Activated CD4-positive, alpha-beta memory T cell treated with anti-CD3 and anti-CD28 coated beads for 36 hours (primary cell): ENCODE results near the gene DRD2. TPM values are rescaled to one million over a fixed set of nuclear protein-coding genes. Genes with fewer than 3 reads are reported as not detected.

Experiments used
- CTCF ChIA-PET: fragments of 350-600 bp; sonication (Branson Sonifier 250); formaldehyde crosslinking; loops from one replicate; lab custom pipeline; 2021; ENCODE audit warnings: antibody characterized with exemption, inconsistent platforms; lab: Charles Lee
- POLR2A ChIA-PET: fragments of 350-600 bp; sonication (Branson Sonifier 250); formaldehyde crosslinking; loops from one replicate; lab custom pipeline; 2021; ENCODE audit warnings: antibody characterized with exemption; lab: Charles Lee
- DNase-seq: peaks from one replicate; pipeline ENCODE4 v3.0.0-alpha.2; 2020
- H3K27ac Mint-ChIP-seq: one replicate; pipeline ENCODE4 v1.8.0; 2021; ENCODE audit warnings: mixed read lengths
- H3K27me3 Mint-ChIP-seq: one replicate; pipeline ENCODE4 v1.8.0; 2021; ENCODE audit warnings: mixed read lengths
- H3K36me3 Mint-ChIP-seq: one replicate; pipeline ENCODE4 v1.8.0; 2021; ENCODE audit warnings: mixed read lengths
- H3K4me1 Mint-ChIP-seq: one replicate; pipeline ENCODE4 v1.8.0; 2021; ENCODE audit warnings: low read depth, mixed read lengths
- H3K4me3 Mint-ChIP-seq: one replicate; pipeline ENCODE4 v1.8.0; 2021; ENCODE audit warnings: mild to moderate bottlenecking, mixed read lengths
- H3K9me3 Mint-ChIP-seq: one replicate; pipeline ENCODE4 v1.8.0; 2021; ENCODE audit warnings: mixed read lengths
- intact Hi-C: fragments of 100-400 bp; cut with micrococcal nuclease; formaldehyde crosslinking; loops from one replicate; pipeline ENCODE4 v1.15.1; 2023
- microRNA-seq: library from miRNA; unstranded; fragments of <30 nt; microRNA quantifications from one replicate; pipeline ENCODE4 v1.2.0, GENCODE V29; 2022; ENCODE audit warnings: borderline number of aligned reads, borderline microRNAs expressed, borderline replicate concordance
- total RNA-seq, 2 experiments: library from RNA; stranded (reverse); gene quantifications; one replicate each; pipeline ENCODE4 v1.2.3, GENCODE V29; 2021

Gene DRD2
- total RNA-seq, 2 experiments from 2014 or later: not detected

GRCh38 chr11:113373306-113373705 lies 101.9 kb downstream of the DRD2 start:
- H3K27ac Mint-ChIP-seq: no peak overlapping the region
- H3K4me3 Mint-ChIP-seq: no peak overlapping the region
- no peaks in the 10 kb centered on the region for H3K9me3 Mint-ChIP-seq
- no peaks in the 10 kb centered on the region for H3K4me1 Mint-ChIP-seq
- H3K36me3 Mint-ChIP-seq: peaks cover 11% of the 10 kb centered on the region
- POLR2A ChIA-PET: no interaction called here
- DNase-seq: no peak
- CTCF ChIA-PET: no interaction called here
- intact Hi-C loops: no loop called here
- no peaks in the 10 kb centered on the region for H3K27me3 Mint-ChIP-seq

- intact Hi-C loops: no loop called here
- Mint-ChIP-seq H3K4me1 (no peaks in the 10 kb centered on the region), H3K27me3 (no peaks in the 10 kb centered on the region), H3K4me3 (no peak overlapping the region), H3K36me3 (peaks cover 17% of the 10 kb centered on the region), H3K9me3 (no peaks in the 10 kb centered on the region), H3K27ac (no peak overlapping the region)
- ChIA-PET CTCF (no interaction called here), POLR2A (no interaction called here)
- DNase-seq: no peak
Observed at GRCh38 chr11:113372309-113372708, 102.9 kb downstream of the DRD2 start.

GRCh38 chr11:113370634-113371033 lies 104.6 kb downstream of the DRD2 start:
- Mint-ChIP-seq H3K27me3 (no peaks in the 10 kb centered on the region), H3K9me3 (no peaks in the 10 kb centered on the region), H3K4me3 (no peak overlapping the region), H3K36me3 (peaks cover 17% of the 10 kb centered on the region), H3K27ac (no peak overlapping the region), H3K4me1 (peaks cover 7% of the 10 kb centered on the region)
- ChIA-PET POLR2A (no interaction called here), CTCF (no interaction called here)
- no peak for DNase-seq
- intact Hi-C loops: no loop called here

GRCh38 chr11:113369411-113369810 lies 105.8 kb downstream of the DRD2 start:
- POLR2A ChIA-PET: no interaction called here
- intact Hi-C loops: no loop called here
- Mint-ChIP-seq H3K4me3 (no peak overlapping the region), H3K27me3 (no peaks in the 10 kb centered on the region), H3K4me1 (peaks cover 9% of the 10 kb centered on the region), H3K9me3 (no peaks in the 10 kb centered on the region), H3K27ac (no peak overlapping the region), H3K36me3 (peaks cover 17% of the 10 kb centered on the region)
- no peak for DNase-seq
- CTCF ChIA-PET: no interaction called here

- POLR2A ChIA-PET: no interaction called here
- intact Hi-C loops: no loop called here
- no peaks in the 10 kb centered on the region for H3K9me3 Mint-ChIP-seq
- DNase-seq: no peak
- H3K27ac Mint-ChIP-seq: no peak overlapping the region
- peaks cover 9% of the 10 kb centered on the region for H3K4me1 Mint-ChIP-seq
- no peaks in the 10 kb centered on the region for H3K27me3 Mint-ChIP-seq
- CTCF ChIA-PET: no interaction called here
- H3K4me3 Mint-ChIP-seq: no peak overlapping the region
- H3K36me3 Mint-ChIP-seq: peaks cover 12% of the 10 kb centered on the region
Observed at GRCh38 chr11:113365895-113366294, 109.3 kb downstream of the DRD2 start.

- ChIA-PET POLR2A (no interaction called here), CTCF (no interaction called here)
- intact Hi-C loops: no loop called here
- peaks cover 21% of the 10 kb centered on the region for H3K36me3 Mint-ChIP-seq
- H3K27ac Mint-ChIP-seq: no peak overlapping the region
- no peaks in the 10 kb centered on the region for H3K9me3 Mint-ChIP-seq
- no peaks in the 10 kb centered on the region for H3K27me3 Mint-ChIP-seq
- no peak for DNase-seq
- peaks cover 9% of the 10 kb centered on the region for H3K4me1 Mint-ChIP-seq
- H3K4me3 Mint-ChIP-seq: no peak overlapping the region
Observed at GRCh38 chr11:113363996-113364641, 111.1 kb downstream of the DRD2 start.

- Mint-ChIP-seq H3K4me1 (peaks cover 9% of the 10 kb centered on the region), H3K36me3 (peaks cover 24% of the 10 kb centered on the region), H3K9me3 (no peaks in the 10 kb centered on the region), H3K27ac (no peak overlapping the region), H3K27me3 (no peaks in the 10 kb centered on the region), H3K4me3 (no peak overlapping the region)
- intact Hi-C loops: no loop called here
- ChIA-PET CTCF (no interaction called here), POLR2A (no interaction called here)
- no peak for DNase-seq
Observed at GRCh38 chr11:113363406-113363805, 111.8 kb downstream of the DRD2 start.

Small RNA genes within 50 kb of the gene (microRNA-seq; reads per million reads assigned to microRNA genes)
- gene MIR4301: not detected

Other genes starting within 250 kb of the DRD2 start
- gene TTC12, start 160.8 kb downstream of the DRD2 start, total RNA-seq: 1 to 10 TPM; 7.4 to 8.9 TPM
- gene ANKK1, start 87.6 kb downstream of the DRD2 start, total RNA-seq: under 1 TPM; 0.07 to 0.15 TPM
- gene TMPRSS5, start 230.9 kb upstream of the DRD2 start, total RNA-seq: 1 to 10 TPM; 1.1 to 1.9 TPM